ENCODE measurements around the gene DLG5.

GRCh38 chr10:77892021-77892739 lies 34.4 kb downstream of the DLG5 start:
- TF ChIP-seq CTCF (IDR thresholded peaks at IDR 0.05) (no peak), POLR2A (IDR thresholded peaks at IDR 0.05) (no peak), POLR2AphosphoS5 (IDR thresholded peaks at IDR 0.05) (no peak), EP300 (IDR thresholded peaks at IDR 0.05) (no peak)

Measured in gastroesophageal sphincter (tissue), 3 donors.